GM19372 (cell line): ENCODE data around the gene WNT2.
"Not testable (repeated sequence)": the region's sequence is repeated elsewhere in the genome, so short reads cannot be mapped to it uniquely, and the experiment has no call there.

Experiments used
- ATAC-seq: cut with Tn5 transposase; IDR thresholded peaks from one replicate; pipeline ENCODE4 v1.9.1; 2021; ENCODE audit warnings: mild to moderate bottlenecking, low read depth, moderate library complexity; ENCODE audit not compliant: unreplicated experiment

The WNT2 gene

GRCh38 chr7:117270371-117270770 lies 52.5 kb downstream of the WNT2 start:
- no peak for ATAC-seq

GRCh38 chr7:117269886-117270285 lies 53.0 kb downstream of the WNT2 start:
- no peak for ATAC-seq

- no peak for ATAC-seq
Observed at GRCh38 chr7:117269417-117269816, 53.4 kb downstream of the WNT2 start.

- no peak for ATAC-seq
Observed at GRCh38 chr7:117264716-117265115, 58.1 kb downstream of the WNT2 start.

GRCh38 chr7:117262546-117262945 lies 60.3 kb downstream of the WNT2 start:
- ATAC-seq, result no peak

DNA sequence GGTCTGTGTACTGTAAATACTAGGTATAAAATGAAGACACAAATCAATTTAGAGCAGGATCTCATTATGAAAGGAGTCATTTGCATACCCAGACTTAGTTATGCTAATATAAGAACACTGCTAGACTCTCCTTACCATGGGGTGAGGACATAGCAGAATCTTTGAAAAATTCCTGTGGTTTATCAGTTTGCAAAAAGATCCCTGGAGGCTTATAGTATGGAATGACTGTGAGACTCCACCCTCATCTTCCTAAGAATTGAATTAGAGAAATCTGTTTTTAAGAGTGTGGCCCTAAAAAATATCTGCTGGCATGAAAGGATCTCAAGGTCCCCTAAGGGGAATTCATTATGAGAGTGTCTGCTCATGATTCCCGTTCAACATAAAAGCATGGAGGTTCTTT lies 63.2 kb downstream of the WNT2 start:
- no peak for ATAC-seq

DNA sequence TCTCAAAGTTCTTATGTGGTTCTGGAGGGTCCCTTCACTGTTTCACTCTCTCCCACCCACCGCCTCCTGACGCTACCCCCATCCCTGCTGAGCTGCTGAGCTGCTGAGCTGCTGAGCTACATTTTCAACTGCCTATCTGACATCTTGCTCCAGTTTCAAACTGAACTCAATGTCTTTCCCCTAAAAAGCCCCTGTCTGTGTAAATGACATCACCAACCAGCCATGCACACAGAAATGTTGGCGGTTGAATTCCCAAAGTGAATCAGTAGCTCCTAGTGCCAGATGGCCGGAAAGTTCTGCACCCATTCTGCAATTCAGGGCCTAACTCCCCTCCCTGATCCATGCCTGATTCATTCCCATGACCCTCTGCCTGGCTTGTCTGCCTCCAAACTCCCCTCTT lies 71.2 kb downstream of the WNT2 start:
- ATAC-seq, result no peak

- no peak for ATAC-seq
Observed at GRCh38 chr7:117250801-117251200, 72.1 kb downstream of the WNT2 start.

DNA sequence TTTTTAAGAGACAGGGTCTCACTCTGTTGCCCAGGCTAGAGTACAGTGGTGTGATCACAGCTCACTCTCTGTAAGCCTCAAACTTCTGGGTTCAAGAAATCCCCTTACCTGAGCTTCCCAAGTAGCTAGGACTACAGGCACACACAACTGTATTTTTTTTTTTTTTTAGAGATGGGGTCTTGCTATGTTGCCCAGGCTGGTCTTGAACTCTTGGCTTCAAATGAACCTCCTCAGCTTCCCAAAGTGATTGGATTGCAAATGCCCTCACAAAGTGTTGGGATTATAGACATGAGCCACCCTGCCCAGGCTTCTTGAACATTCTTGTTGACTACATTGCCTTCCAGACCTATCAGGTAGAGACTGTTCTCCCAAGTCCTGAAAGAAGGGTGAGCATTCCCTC lies 72.6 kb downstream of the WNT2 start:
- ATAC-seq, result no peak

GRCh38 chr7:117249696-117250095 lies 73.2 kb downstream of the WNT2 start:
- ATAC-seq, result no peak

DNA sequence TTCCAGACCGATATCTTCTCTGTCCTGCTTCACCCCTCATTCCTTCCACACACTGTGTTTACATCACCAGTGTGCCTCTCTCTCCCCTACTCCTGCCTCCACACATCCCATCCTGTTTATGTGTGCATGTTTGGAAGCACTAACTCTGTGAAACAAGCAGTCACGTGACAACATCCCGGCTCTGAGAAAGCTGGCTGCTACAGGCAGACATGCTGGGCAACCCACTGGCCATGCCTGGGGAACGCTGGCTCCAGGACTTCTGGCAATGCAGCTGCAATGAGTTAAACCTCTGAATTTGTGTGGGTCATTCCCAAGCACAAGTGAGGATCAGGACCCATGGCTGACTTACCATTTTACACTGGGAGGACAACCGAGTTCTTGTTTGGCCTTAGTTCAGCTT lies 74.0 kb downstream of the WNT2 start:
- ATAC-seq, result no peak

GRCh38 chr7:117247809-117248208 lies 75.0 kb downstream of the WNT2 start:
- no peak for ATAC-seq

DNA sequence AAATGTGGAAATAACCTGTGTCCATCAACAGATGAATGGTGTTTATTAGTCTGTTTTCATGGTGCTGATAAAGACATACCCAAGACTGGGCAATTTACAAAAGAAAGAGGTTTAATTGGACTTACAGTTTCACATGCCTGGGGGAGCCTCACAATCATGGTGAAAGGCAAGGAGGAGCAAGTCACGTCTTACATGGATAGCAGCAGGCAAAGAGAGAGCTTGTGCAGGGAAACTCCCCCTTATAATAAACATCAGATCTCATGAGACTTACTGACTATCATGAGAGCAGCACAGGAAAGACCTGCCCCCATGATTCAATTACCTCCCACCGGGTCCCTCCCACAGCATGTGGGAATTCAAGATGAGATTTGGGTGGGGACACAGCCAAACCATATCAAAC lies 77.2 kb downstream of the WNT2 start:
- ATAC-seq, result not testable (repeated sequence)

DNA sequence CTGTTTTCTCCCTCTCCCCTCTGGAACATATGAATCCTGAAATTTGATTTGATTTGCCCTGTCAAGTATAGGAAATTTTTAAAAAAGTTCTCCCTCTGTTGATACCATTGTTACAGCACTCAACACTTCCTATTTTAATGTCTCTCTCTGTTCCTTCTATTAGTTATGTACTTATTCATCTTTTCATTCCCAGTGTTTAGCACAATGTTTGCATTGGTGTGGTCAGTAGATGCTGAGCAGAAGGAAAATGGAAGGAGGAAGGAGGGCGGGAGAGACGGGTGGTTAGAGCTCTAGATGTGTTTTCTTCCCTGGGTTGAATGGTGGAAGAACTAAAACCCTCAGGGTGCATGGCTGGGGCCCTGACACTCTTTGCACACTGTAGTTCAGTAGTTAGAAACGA lies 79.5 kb downstream of the WNT2 start:
- ATAC-seq, result no peak

DNA sequence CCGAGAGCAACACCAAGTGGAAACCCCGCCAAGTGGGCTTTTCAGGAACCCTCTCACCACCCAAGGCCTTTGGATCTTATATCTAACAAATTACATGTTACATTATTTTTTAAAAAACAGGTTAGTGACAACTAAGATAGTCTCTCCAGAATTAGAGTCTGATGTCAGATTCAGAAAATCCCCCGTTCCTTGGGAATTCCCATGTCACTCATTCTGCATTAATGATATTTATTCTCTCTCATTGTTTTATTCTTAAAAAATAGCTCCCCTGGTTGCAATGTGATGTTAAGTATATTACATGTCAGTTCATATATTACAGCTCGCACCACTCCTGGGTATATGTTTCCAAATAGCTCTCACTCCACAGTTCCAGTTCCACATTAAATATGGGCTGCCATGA lies 81.8 kb downstream of the WNT2 start:
- ATAC-seq, result no peak

DNA sequence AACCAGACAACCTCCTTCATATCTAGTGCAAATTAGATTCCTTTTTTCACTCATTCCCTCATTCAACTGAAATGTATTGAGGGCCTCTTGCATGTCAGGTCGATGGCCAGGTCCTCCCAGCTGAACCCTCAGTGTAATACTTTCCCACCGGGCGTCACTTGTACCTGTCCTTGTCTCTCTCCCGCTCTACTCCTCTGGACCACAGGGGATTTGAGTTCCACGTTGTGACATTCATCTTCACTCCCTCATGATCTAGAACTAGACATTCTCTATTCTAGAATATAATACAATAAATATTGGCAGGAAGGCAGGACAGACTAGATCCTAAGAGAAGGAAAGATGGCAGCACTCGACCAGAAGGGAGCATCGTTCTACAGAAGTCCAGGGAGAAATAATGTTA lies 83.9 kb downstream of the WNT2 start:
- no peak for ATAC-seq

- ATAC-seq, result no peak
Observed at GRCh38 chr7:117238472-117238871, 84.4 kb downstream of the WNT2 start.

- ATAC-seq, result no peak
Observed at GRCh38 chr7:117237646-117238045, 85.2 kb downstream of the WNT2 start.

GRCh38 chr7:117231047-117231359 lies 91.9 kb downstream of the WNT2 start:
- ATAC-seq, result no peak

- ATAC-seq, result no peak
Observed at GRCh38 chr7:117230276-117231046, 92.4 kb downstream of the WNT2 start.

GRCh38 chr7:117229350-117229749 lies 93.5 kb downstream of the WNT2 start:
- no peak for ATAC-seq

- no peak for ATAC-seq
Observed at GRCh38 chr7:117227091-117227490, 95.8 kb downstream of the WNT2 start.

DNA sequence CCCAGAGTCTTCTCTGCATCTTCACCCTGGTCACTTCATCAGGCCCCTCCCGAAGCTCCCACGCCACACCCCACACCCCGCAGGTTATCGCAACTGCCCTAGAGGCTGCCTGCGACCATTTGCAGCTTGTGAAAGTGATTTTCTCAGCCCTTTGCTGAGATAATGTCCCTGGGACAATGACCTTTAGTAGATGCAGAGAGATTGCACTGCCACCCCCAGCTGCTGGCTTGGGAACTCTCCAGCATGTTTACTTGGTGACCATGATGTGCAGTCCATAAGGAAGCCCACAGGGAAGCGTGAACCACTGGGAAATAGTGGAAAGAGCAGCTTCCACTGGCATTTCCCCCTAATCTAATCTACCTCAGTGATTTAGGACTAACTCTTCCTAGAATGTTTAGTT lies 97.3 kb downstream of the WNT2 start:
- ATAC-seq, result no peak
